Colonic mucosa (tissue), 4 donors: ENCODE results near the gene TMED1. TPM values are rescaled to one million over a fixed set of nuclear protein-coding genes. Genes with fewer than 3 reads are reported as not detected.

Experiments used
- DNase-seq: peaks from one replicate; pipeline ENCODE4 v3.0.0-alpha.2; 2020
- H3K27ac ChIP-seq: fragments of 200-600 bp; one replicate; pipeline ENCODE4 v1.8.0; 2021
- H3K27me3 ChIP-seq: fragments of 200-600 bp; one replicate; pipeline ENCODE4 v1.8.0; 2021
- H3K36me3 ChIP-seq: fragments of 200-600 bp; one replicate; pipeline ENCODE4 v1.8.0; 2021
- H3K4me1 ChIP-seq: fragments of 200-600 bp; one replicate; pipeline ENCODE4 v1.8.0; 2021; ENCODE audit warnings: mild to moderate bottlenecking
- H3K4me3 ChIP-seq: fragments of 200-600 bp; one replicate; pipeline ENCODE4 v1.8.0; 2021
- H3K9ac ChIP-seq, 2 donors: one replicate each; pipeline ENCODE4 v1.7.0; 2013; ENCODE audit warnings: control low read depth in 2 of 2, low read depth in 2 of 2, low read length in 2 of 2
- H3K9me3 ChIP-seq: fragments of 200-600 bp; one replicate; pipeline ENCODE4 v1.8.0; 2021
- intact Hi-C: fragments of 100-400 bp; cut with DNase I; formaldehyde crosslinking; loops from one replicate; pipeline ENCODE4 v1.14.1; 2022
- total RNA-seq, 2 donors: library from RNA; stranded (reverse); fragmentation: NEBNext Ultra II Directional in 1 of 2; extraction: Animal tissue kit (Norgen Biotek cat#: 25700) in 1 of 2; gene quantifications; one replicate each; pipeline ENCODE4 v1.2.1, GENCODE V29; 2021
- TF ChIP-seq, protein P1 (sequence below): fragments of 200-600 bp; IDR thresholded peaks from one replicate; pipeline ENCODE4 v1.8.0; 2022; ENCODE audit warnings: antibody characterized with exemption, mild to moderate bottlenecking
- donor health status: healthy.
- donor health status: DM: no; HTN: no; CAD: no.
- donor health status: DM: no; HTN: no; CAD: no.

The TMED1 gene
- total RNA-seq, 2 donors from 2014 or later: 21.2 to 22.5 TPM

GRCh38 chr19:10802479-10802878 lies 33.5 kb downstream of the TMED1 start:
- H3K36me3 ChIP-seq: peaks cover 39% of the 10 kb centered on the region
- intact Hi-C loops: no loop called here
- DNase-seq: no peak
- TF ChIP-seq, protein P1, sequence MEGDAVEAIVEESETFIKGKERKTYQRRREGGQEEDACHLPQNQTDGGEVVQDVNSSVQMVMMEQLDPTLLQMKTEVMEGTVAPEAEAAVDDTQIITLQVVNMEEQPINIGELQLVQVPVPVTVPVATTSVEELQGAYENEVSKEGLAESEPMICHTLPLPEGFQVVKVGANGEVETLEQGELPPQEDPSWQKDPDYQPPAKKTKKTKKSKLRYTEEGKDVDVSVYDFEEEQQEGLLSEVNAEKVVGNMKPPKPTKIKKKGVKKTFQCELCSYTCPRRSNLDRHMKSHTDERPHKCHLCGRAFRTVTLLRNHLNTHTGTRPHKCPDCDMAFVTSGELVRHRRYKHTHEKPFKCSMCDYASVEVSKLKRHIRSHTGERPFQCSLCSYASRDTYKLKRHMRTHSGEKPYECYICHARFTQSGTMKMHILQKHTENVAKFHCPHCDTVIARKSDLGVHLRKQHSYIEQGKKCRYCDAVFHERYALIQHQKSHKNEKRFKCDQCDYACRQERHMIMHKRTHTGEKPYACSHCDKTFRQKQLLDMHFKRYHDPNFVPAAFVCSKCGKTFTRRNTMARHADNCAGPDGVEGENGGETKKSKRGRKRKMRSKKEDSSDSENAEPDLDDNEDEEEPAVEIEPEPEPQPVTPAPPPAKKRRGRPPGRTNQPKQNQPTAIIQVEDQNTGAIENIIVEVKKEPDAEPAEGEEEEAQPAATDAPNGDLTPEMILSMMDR: no peak
- H3K27ac ChIP-seq: no peak overlapping the region
- no peak overlapping the region for H3K4me3 ChIP-seq
- no peak overlapping the region for H3K9ac ChIP-seq
- H3K27me3 ChIP-seq: no peaks in the 10 kb centered on the region
- H3K9me3 ChIP-seq: no peaks in the 10 kb centered on the region
- no peaks in the 10 kb centered on the region for H3K4me1 ChIP-seq

DNA sequence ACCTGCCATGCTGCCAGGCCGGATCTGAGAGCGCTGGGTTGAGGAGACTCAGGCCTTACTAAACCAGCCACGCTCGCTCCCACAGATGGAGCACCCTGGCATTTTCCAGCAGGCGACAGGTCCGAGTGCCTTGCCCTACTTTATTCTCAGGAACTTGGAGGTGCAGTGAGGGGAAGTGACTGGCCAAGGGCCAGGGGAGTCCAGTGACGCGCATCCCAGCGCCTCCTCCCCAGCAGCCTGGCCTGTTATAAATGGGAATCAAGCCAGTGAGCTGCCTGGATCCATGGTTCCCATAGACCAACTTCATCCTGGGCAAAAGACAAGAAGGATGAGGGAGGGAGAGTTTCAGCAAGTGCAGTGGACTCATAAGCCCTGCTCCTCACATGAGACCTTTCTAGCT lies 35.5 kb downstream of the TMED1 start:
- Histone ChIP-seq H3K27ac (no peak overlapping the region), H3K27me3 (no peaks in the 10 kb centered on the region), H3K4me1 (no peaks in the 10 kb centered on the region), H3K9me3 (no peaks in the 10 kb centered on the region), H3K36me3 (peaks cover 47% of the 10 kb centered on the region), H3K4me3 (no peak overlapping the region), H3K9ac (no peak overlapping the region)
- DNase-seq: no peak
- intact Hi-C loops: no loop called here
- TF ChIP-seq, protein P1: no peak

DNA sequence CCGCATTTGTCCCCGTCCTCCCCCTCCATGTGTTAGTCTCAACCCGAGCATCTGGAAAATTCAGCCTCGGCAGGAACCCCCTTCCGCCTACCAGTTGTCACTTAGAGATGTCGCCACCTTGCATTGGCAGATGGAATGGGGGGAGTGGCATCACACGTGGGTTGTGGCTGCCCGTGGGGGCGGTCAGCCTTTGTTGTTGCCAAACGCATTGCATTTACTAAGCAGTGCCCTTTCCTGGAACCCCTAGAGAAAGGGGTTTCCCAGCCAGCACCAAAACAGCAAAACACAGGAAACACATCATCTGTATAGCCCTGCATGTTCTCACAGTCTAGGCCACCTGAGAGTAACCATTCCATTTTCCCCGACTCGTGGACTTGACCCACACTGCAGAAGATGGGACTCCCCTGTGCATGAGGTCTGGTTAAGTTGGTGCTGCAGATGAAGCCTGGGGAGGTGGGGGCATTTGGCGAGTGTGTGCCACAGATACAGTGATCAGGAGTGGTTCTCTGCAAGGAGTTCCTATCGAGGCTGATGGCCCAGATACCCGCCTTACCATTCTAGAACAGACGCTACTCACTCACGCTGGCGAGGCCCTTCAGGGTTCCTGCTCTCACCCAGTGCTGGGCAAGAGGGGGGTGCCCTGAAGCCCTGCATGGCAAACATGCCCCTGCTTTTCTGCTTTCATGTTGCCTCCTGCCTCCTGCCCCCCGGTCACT lies 38.3 kb downstream of the TMED1 start:
- TF ChIP-seq, protein P1: no peak
- H3K36me3 ChIP-seq: peaks cover 42% of the 10 kb centered on the region

GRCh38 chr19:10797078-10797477 lies 38.9 kb downstream of the TMED1 start:
- no peak overlapping the region for H3K4me3 ChIP-seq
- no peaks in the 10 kb centered on the region for H3K27me3 ChIP-seq
- peaks cover 42% of the 10 kb centered on the region for H3K36me3 ChIP-seq
- no peaks in the 10 kb centered on the region for H3K9me3 ChIP-seq
- TF ChIP-seq, protein P1: no peak
- no peak for DNase-seq
- H3K4me1 ChIP-seq: no peaks in the 10 kb centered on the region
- H3K9ac ChIP-seq: no peak overlapping the region
- intact Hi-C loops: no loop called here
- no peak overlapping the region for H3K27ac ChIP-seq

More for the DNA sequence above, 38.3 kb downstream of the TMED1 start:
- no peaks in the 10 kb centered on the region for H3K27me3 ChIP-seq
- no peaks in the 10 kb centered on the region for H3K4me1 ChIP-seq
- intact Hi-C loops: no loop called here
- no peak overlapping the region for H3K4me3 ChIP-seq
- H3K9me3 ChIP-seq: no peaks in the 10 kb centered on the region
- H3K27ac ChIP-seq: no peak overlapping the region
- DNase-seq: no peak
- no peak overlapping the region for H3K9ac ChIP-seq

DNA sequence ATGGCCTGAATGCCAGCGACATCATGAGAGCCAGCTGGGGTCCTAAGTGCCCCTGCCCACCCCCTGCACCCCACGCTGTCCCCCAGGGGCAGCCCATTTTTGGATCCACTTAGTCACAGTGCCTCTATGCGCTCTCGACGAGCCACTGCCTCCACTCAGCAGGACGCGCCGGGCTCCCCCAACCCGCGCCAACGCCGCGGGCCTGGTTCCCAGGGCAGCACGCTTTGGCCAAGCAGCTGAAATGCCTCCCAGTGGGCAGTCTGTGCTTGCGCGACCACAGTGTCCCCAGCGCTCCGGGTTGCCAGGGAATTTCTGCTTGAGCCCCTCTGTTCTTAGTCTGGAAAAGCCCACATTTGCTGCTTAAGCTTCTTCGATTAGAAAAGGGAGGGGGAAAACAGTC lies 39.4 kb downstream of the TMED1 start:
- TF ChIP-seq, protein P1: no peak
- H3K27ac ChIP-seq: no peak overlapping the region
- H3K4me3 ChIP-seq: no peak overlapping the region
- H3K9ac ChIP-seq: no peak overlapping the region
- H3K4me1 ChIP-seq: no peaks in the 10 kb centered on the region
- DNase-seq: no peak
- H3K27me3 ChIP-seq: no peaks in the 10 kb centered on the region
- intact Hi-C loops: no loop called here
- no peaks in the 10 kb centered on the region for H3K9me3 ChIP-seq
- H3K36me3 ChIP-seq: peaks cover 46% of the 10 kb centered on the region
